GM10847 (cell line): ENCODE results near the gene TSC2.

Source experiments
- POLR2A ChIP-seq: IDR thresholded peaks from 2 replicates; pipeline ENCODE4 v1.6.1; 2011; ENCODE audit not compliant: insufficient read length; ENCODE audit errors: extremely low read depth

The TSC2 gene

DNA sequence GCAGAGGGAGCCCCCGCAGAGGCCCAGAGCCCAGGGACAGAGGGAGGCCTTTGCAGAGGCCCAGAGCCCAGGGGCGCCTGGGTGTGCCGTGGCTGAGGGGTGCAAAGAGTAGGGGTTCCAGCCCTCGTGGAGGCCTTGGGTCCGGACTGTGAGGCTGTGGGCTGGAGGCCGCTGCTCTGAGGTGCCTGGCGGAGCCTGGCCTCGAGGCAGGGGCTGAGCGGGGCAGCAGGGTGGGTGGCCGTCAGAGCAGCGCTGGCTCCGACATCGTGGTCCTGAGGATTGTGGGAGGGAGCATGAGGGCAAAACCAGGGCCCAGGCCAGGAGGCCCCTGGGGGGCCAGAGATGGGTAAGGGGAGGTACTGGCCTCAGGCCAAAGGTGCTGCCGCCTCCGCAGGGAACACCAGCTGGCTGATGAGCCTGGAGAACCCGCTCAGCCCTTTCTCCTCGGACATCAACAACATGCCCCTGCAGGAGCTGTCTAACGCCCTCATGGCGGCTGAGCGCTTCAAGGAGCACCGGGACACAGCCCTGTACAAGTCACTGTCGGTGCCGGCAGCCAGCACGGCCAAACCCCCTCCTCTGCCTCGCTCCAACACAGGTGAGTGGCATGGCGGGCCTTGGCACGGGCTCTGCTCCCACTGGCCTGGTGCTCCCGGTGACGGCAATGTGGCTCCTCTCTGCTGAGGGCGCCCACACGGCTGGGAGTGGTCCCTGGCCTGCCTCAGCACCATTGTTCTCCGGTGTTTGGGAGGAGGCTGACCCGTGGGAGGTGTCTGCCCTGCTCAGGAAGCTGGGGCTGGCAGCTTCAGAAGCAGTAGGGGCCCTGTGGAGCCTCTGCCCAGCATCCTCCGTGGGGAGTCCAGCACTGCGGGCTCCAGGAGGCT is 33.7 kb downstream of the TSC2 start:
- no peak for TF ChIP-seq POLR2A

DNA sequence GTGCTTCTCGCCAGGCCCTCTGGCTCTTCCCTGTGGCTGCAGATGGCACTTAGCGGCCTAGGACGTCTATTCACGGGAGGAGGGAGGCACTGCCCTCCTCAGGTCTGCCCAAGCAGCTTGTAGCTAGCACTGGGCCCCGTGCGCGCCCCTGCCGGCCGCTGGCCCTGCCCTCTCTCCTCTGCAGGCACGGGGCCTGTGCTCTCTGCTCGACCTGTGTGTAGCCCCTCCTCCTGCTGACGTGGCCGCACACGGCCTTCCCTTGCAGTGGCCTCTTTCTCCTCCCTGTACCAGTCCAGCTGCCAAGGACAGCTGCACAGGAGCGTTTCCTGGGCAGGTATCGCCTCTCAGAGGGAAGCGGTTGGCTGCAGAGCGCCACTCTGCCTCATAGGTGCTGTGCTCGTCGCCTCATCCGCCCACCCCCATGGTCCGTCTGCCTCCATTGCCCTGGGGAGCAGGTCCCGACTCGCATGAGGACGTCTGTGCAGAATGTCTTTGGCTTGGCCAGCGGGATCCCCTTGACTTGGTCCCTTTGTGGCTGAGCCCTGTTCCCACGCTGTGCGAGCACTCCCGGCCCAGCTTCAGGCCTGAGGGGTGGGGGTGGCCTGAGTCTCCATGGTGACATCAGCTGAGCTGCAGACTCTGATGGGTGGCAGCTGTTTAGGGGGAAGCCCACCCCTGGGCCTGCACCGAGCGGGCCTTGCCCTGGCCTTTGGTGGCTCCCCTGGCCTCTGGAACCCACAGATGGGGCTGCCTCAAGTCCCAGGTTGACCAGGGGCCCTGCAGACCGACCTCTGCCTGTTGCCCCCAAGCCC is 34.6 kb downstream of the TSC2 start:
- no peak for TF ChIP-seq POLR2A

DNA sequence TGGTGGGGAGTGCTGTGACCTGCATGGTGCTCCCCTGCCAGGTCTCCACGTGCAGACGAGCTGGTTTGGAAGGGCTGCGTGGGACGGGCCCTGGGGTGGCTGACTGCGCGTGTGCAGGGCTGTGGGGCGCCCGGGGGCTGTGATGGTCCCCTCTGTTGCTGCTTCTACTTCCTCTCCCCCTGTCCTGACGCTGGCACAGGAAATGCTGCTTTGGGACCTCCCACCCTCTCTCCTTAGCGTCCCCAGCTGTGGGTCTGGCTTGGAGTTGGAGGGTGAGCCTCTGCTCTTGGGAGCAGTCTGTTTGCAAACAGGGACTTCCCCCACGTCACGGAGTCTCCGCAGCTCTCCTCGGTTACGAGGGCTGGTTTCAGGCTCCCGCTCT is 35.2 kb downstream of the TSC2 start:
- no peak for TF ChIP-seq POLR2A

DNA sequence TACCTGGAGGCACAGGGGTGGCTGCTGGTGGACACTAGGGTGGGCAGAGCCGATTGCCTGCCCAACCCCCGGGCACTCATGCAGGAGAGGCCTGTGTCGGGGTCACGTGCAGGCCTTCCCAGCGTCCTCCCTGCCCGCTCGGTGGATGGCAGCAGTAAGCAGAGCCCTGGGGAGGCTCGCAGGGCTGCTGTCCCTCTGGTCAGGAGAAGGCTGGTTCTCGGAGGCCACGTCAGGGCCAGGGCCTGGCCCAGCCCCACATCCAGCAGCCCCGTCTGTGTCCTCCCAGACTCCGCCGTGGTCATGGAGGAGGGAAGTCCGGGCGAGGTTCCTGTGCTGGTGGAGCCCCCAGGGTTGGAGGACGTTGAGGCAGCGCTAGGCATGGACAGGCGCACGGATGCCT is 35.6 kb downstream of the TSC2 start:
- TF ChIP-seq POLR2A: no peak

DNA sequence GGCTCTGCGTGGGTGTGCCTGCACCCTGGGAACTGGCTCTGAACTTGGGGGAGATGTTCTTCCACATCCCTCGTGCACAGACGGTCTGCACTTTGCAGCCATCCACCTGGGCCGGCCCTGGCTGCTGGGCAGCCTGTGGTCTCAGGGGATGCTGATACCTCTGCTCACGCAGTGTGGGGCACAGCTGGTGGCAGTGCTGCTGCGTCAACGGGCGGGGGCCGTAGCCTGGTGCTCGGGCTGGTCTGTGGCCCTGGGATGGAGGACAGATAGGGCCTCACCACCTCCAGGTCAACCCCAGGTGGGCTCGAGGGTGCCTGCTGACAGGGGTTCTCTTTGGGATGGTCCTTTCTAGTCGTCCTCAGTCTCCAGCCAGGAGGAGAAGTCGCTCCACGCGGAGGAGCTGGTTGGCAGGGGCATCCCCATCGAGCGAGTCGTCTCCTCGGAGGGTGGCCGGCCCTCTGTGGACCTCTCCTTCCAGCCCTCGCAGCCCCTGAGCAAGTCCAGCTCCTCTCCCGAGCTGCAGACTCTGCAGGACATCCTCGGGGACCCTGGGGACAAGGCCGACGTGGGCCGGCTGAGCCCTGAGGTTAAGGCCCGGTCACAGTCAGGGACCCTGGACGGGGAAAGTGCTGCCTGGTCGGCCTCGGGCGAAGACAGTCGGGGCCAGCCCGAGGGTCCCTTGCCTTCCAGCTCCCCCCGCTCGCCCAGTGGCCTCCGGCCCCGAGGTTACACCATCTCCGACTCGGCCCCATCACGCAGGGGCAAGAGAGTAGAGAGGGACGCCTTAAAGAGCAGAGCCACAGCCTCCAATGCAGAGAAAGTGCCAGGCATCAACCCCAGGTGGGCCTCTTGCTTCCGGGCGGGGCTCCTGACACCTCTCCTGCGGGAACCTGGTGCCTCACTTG is 36.3 kb downstream of the TSC2 start:
- TF ChIP-seq POLR2A: no peak

DNA sequence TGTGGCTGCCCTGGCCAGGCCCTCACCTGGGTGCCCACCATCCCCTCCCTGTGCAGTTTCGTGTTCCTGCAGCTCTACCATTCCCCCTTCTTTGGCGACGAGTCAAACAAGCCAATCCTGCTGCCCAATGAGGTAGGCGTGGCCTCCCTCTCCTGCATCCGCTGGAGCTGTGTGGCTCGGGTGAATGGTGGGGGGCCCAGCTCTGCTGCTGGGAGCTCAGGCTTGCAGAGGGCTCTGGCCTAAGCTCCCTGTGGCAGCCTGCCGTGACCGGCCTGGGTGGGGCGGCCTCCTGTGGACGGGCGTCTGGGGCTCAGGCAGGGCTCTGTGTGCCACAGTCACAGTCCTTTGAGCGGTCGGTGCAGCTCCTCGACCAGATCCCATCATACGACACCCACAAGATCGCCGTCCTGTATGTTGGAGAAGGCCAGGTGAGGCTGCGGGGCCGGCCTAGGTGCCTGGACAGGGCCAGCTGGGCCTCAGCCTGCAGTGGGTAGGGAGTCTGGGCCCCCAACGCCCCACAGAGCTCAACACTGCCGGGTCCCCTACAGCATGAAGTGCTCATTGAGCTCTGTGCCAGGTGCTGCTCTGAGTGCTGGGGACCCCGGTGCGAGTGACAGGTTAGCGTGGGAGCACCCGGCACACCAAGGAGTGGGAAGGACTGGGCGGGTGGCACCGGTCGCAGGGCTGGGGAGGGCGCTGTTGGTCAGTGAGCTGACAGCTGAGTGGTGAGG is 37.3 kb downstream of the TSC2 start:
- no peak for TF ChIP-seq POLR2A

DNA sequence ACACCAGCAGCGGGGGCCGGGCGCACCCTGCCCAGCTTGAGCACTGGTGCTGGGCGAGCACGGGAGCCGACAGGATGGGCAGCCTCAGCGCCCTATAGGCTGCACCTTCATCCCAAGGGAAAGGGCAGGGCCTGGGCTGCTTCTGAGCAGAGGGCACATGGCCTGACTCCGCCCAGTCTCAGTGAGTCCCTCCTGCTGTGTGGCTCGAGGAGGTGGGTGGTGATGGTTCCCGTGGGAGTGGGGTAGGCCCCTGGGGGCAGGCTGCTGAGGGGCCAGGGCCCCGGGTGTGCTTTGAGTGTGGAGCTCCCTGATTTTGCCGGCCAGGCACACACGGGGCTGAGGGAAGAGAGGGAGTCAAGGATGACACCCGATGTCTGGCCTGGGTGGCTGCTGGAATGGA is 37.9 kb downstream of the TSC2 start:
- no peak for TF ChIP-seq POLR2A

DNA sequence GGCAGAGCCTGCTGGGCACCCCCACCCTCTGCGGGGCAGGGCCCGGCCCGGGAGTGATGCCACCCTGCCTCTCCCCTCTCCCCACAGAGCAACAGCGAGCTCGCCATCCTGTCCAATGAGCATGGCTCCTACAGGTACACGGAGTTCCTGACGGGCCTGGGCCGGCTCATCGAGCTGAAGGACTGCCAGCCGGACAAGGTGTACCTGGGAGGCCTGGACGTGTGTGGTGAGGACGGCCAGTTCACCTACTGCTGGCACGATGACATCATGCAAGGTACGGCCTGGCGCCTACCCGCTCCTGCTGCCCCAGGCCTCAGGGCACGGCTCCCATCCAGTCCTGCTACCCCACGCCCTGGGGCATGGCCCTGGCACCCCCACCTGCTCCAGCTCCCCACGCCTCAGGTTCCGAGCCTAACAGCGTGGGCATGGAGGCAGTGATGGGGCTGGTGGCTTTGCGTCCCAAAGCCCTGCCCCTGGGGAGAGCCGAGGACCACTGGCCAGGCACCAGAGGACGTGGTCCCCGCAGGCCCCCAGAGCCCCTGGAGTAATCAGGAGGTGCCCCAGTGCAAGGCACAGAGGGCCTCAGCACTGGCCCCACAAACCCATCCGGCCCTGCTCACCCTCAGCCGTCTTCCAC is 38.4 kb downstream of the TSC2 start:
- TF ChIP-seq POLR2A: no peak

DNA sequence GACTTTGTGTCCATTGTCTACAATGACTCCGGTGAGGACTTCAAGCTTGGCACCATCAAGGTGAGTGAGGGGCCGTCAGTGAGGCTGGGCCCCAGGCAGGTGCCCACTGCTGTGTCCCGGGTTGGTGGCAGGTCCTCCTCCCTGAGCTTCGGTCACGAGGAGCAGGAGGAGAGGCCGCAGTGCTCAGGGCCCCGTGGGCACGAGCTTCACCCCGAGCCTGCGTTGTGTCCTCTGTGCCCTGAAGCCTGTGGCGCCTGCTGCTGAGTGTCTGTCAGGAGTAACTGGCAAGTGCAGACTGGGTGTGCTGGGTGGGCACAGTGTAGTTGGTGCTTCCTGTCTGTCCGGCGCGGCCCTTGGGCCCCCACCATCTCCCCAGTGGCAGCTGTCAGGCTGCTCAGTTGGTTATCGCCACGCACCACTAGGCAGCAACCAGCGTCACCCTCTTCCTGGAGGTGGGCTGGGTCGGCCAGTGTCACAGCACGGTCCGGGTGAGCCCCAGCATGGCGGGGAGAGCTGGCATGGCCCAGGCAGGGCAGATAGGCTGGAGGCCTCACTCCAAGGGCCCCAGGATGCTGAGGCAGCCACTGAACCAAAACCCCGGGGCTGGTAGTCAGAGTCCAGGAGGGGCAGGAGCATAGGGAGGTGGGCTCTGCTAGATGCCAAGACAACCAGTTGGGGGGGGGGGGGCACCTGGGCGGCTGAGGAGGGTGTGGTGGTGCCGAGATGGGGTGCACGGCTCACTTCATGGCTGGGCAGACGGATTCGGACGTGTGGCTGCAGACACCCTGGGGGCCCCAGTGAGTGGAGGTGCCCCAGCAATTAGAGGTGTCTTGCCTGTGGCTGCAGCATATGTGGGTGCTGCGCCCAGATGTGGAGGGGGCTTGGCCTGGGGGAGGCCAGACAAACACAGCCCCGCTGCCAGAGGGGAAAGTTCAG is 39.3 kb downstream of the TSC2 start:
- no peak for TF ChIP-seq POLR2A

DNA sequence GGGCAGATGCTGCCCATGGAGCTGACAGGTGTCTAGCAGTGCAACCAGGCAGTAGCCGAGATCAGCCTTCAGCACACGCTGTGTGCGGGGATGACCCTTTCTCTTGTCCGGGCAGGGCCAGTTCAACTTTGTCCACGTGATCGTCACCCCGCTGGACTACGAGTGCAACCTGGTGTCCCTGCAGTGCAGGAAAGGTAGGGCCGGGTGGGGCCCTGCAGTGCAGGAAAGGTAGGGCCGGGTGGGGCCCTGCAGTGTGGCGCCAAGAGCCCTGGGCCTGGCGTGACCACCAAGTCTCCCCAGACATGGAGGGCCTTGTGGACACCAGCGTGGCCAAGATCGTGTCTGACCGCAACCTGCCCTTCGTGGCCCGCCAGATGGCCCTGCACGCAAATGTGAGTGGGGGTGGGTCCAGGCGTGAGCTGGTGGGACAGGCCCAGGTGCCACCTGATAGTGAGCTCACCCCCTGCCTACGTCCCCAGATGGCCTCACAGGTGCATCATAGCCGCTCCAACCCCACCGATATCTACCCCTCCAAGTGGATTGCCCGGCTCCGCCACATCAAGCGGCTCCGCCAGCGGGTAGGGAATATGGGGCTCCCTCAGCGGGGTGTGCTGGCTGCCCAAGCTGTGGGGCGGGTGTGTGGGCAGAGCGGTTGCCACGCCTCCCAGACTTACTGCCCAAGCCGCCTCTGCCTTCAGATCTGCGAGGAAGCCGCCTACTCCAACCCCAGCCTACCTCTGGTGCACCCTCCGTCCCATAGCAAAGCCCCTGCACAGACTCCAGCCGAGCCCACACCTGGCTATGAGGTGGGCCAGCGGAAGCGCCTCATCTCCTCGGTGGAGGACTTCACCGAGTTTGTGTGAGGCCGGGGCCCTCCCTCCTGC is 40.2 kb downstream of the TSC2 start:
- no peak for TF ChIP-seq POLR2A

DNA sequence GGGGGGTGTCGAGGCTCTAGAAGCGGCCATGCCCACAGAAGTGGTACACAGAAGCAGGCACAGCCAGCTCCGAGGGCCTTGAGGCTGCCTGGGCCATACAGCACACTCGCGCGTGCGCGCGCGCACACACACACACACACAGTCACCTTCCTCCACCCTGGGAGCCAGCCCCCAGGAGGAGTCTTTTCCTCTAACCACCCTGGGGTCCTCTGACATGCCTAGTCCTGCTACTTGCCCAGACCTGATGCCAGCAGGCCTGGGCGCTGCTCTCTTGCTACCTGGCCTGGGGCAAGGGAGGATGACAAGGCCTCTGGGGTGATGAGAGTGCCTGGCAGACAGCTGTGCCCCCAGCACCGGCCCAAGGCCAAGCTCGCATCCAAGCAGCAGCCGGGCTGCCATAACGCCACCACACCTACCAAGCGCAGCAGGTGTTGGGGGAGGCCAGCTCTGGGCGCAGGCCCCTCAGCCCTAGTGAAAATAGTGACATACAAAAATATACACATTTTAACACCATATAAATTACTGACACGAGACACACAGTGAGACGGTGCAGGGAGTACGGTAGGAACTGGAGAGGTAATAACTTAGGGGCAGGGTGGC is 41.1 kb downstream of the TSC2 start:
- no peak for TF ChIP-seq POLR2A
